Ascending aorta (tissue), 2 donors: ENCODE measurements around the gene ZNF587. TPM values are rescaled to one million over a fixed set of nuclear protein-coding genes. Genes with fewer than 3 reads are reported as not detected.
A peak's percentile ranks its signal among the peaks of the same experiment; 100 is the strongest.
"Not testable (repeated sequence)": the region's sequence is repeated elsewhere in the genome, so short reads cannot be mapped to it uniquely, and the experiment has no call there.

Experiments
- DNase-seq, 2 donors: peaks; one replicate each; pipeline ENCODE4 v3.0.0-alpha.2; 2019; ENCODE audit warnings: low spot score in 2 of 2
- H3K27ac ChIP-seq, 2 donors: fragments of 200-600 bp; sonication (generic); one replicate each; pipeline ENCODE4 v1.5.1; 2016 to 2017; ENCODE audit warnings: mild to moderate bottlenecking in 1 of 2
- H3K27me3 ChIP-seq: fragments of 200-600 bp; sonication (generic); one replicate; pipeline ENCODE4 v1.5.1; 2017
- H3K36me3 ChIP-seq, 2 donors: fragments of 200-600 bp; sonication (generic); one replicate each; pipeline ENCODE4 v1.5.1; 2016
- H3K4me1 ChIP-seq, 2 donors: fragments of 200-600 bp; sonication (generic); one replicate each; pipeline ENCODE4 v1.5.1; 2016 to 2017; ENCODE audit warnings: mild to moderate bottlenecking in 1 of 2
- H3K4me3 ChIP-seq, 2 donors: fragments of 200-600 bp; sonication (generic); one replicate each; pipeline ENCODE4 v1.5.1; 2016 to 2017; ENCODE audit warnings: mild to moderate bottlenecking in 1 of 2
- H3K9me3 ChIP-seq, 2 donors: fragments of 200-600 bp; sonication (generic); one replicate each; pipeline ENCODE4 v1.5.1; 2016
- CTCF ChIP-seq, 3 experiments: fragments of 200-600 bp in 2 of 3; fragments of 450-650 bp in 1 of 3; sonication (generic) in 2 of 3; IDR thresholded peaks; one replicate each; pipeline ENCODE4 v1.5.1; 2016 to 2019; ENCODE audit warnings: antibody characterized with exemption in 3 of 3, mild to moderate bottlenecking in 1 of 3, moderate library complexity in 1 of 3
- intact Hi-C: fragments of 100-400 bp; cut with DNase I; formaldehyde crosslinking; loops from one replicate; pipeline ENCODE4 v1.15.1; 2023
- total RNA-seq: library from RNA; depleted of rRNA; stranded (reverse); fragments of >200 nt; gene quantifications from one replicate; pipeline ENCODE4 v1.1.0, GENCODE V29; 2016

The ZNF587 gene
- 12.9 TPM for total RNA-seq

DNA sequence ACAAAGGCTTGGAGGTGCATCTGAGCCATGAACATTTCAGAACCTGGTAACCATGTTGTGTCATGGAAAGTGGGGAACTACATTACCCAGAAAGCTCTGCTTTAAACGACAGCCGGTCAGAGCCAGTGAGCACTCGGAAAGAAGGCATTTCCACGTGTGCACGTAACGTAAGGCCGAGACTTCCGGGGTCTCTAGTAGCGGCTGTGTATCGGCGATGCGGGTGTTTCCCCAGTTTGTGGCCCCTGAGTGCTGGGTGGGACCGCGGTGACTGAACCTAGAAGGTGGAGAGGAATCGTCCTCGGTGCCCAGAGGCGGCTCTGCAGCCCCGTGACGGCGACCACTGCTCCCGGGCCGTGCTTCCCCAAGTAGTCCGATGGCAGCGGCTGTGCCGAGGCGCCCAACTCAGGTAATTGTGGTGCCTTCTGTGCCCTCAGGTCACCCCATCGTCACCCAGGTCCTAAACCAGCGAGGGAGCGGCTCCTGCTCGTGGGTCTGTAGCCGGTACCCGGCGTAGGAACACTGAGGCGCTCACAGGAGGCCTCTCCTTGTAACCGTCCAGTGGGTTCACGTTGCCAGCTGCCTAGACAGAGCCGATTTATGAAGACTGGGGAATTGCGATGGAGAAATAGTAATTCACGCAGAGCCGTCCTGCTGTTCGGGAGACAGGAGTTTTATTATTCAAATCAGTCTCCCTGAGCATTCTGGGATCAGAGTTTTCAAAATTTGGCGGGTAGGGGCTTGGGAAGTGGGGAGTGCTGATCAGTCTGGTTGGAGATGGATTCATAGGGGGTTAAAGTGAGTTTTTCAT, at the start of gene ZNF587:
TSS of gene ZNF587 (plus strand) at position 194 of the 808 bp plus-strand sequence. CDS start at position 374, 180 bp downstream.
- H3K27me3 ChIP-seq, intact Hi-C loops, H3K4me1 ChIP-seq: not testable (repeated sequence)
- H3K4me3 ChIP-seq, result peak within 1 kb of the TSS; percentile 63 to 79
- peak within 1 kb of the TSS; percentile 2 to 55 for H3K27ac ChIP-seq
- H3K9me3 ChIP-seq, result peaks cover 0 to 61% of the 10 kb centered on the region in 2 donors
- DNase-seq, result peak; percentile 41 to 72
- peaks cover 13 to 40% of the 10 kb centered on the region in 2 donors for H3K36me3 ChIP-seq

DNA sequence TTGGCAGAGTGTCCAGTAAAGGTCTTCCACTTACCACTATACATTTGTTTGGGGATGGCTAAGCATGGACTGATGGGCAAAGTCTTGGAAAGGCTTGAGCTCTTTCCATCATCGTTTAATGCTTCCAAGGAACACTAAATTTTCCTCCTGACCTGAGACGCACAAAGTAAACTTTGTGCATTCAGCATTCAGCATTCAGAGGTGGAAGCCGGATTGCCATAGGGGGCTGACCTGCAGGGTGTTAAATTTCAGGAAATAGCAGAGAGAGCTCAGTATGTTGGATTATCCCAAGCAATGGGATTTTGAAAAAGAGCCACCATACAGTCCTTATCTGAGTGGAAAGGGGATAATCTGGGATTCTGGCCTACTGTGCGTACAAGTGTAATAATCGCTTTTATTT, 49.0 kb upstream of the ZNF587 start:
- intact Hi-C loops, result no loop called here
- Histone ChIP-seq H3K27ac (no peak overlapping the region), H3K9me3 (peaks cover 0 to 25% of the 10 kb centered on the region in 2 donors), H3K27me3 (no peaks in the 10 kb centered on the region), H3K36me3 (peaks cover 0 to 5% of the 10 kb centered on the region in 2 donors), H3K4me1 (peaks cover 0 to 4% of the 10 kb centered on the region in 2 donors), H3K4me3 (no peak overlapping the region)
- TF ChIP-seq CTCF (IDR thresholded peaks at IDR 0.05), result no peak
- DNase-seq, result no peak

DNA sequence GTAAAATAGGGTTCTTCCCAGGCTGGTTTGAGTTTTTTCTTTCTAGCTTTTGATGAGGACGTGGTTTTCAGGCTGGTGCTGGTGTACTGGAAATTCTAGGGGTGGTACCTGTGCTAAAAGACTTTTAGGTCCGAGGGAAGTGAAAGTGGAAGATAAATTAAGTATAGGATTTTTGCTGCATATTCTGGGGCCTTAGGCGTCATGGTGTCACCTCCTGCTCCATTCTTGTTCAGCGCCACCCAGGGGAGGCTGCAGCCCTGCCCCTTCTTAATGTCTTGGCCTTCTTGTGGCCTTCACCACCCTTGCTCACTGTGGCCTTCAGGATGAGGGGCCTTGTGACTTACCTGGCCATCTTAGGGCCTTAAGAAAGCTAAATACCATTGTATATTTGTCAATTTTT, 47.4 kb upstream of the ZNF587 start:
- peaks cover 0 to 21% of the 10 kb centered on the region in 2 donors for H3K9me3 ChIP-seq
- DNase-seq, result no peak
- H3K4me3 ChIP-seq, result no peak overlapping the region
- H3K27me3 ChIP-seq, result no peaks in the 10 kb centered on the region
- H3K27ac ChIP-seq, result no peak overlapping the region
- intact Hi-C loops, result no loop called here
- H3K36me3 ChIP-seq, result no peaks in the 10 kb centered on the region
- TF ChIP-seq CTCF (IDR thresholded peaks at IDR 0.05), result no peak
- peaks cover 0 to 4% of the 10 kb centered on the region in 2 donors for H3K4me1 ChIP-seq

GRCh38 chr19:57803265-57803593, 46.4 kb upstream of the ZNF587 start:
- H3K4me3 ChIP-seq, result peak overlapping the region; percentile 54 to 76
- H3K27ac ChIP-seq, result peak overlapping the region; percentile 82 to 84
- no peak for DNase-seq
- intact Hi-C loops, result no loop called here
- peaks cover 3 to 8% of the 10 kb centered on the region in 2 donors for H3K36me3 ChIP-seq
- H3K9me3 ChIP-seq, result peaks cover 0 to 18% of the 10 kb centered on the region in 2 donors
- no peaks in the 10 kb centered on the region for H3K27me3 ChIP-seq
- peaks cover 0 to 4% of the 10 kb centered on the region in 2 donors for H3K4me1 ChIP-seq
- no peak for TF ChIP-seq CTCF (IDR thresholded peaks at IDR 0.05)

GRCh38 chr19:57803594-57804325, 45.9 kb upstream of the ZNF587 start:
- H3K27ac ChIP-seq, result peak overlapping the region; percentile 82 to 84
- TF ChIP-seq CTCF (IDR thresholded peaks at IDR 0.05), result no peak
- H3K4me3 ChIP-seq, result peak overlapping the region; percentile 54 to 76
- peaks cover 0 to 18% of the 10 kb centered on the region in 2 donors for H3K9me3 ChIP-seq
- H3K4me1 ChIP-seq, result peaks cover 0 to 4% of the 10 kb centered on the region in 2 donors
- no peaks in the 10 kb centered on the region for H3K27me3 ChIP-seq
- intact Hi-C loops, result no loop called here
- peaks cover 3 to 13% of the 10 kb centered on the region in 2 donors for H3K36me3 ChIP-seq
- DNase-seq, result no peak

DNA sequence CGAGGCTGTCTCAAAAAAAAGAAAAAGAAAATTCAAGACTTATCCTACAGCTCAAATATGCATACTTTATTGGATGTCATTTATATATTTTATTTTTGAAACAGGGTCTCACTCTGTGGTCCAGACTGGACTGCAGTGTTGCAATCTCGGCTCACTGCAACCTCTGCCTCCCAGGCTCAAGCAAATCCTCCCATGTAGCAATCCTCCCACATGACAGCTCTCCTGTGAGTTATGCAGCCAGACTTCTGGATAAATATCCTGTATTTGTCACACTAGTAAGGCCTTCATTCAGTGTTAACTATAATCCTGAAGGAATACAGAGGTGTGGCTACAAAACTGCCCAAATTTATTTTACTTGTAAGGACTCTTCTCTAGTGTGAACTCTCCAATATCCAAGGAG, 42.1 kb upstream of the ZNF587 start:
- TF ChIP-seq CTCF (IDR thresholded peaks at IDR 0.05), result no peak
- intact Hi-C loops, result no loop called here
- H3K27me3 ChIP-seq, result no peaks in the 10 kb centered on the region
- peaks cover 12 to 31% of the 10 kb centered on the region in 2 donors for H3K36me3 ChIP-seq
- H3K4me1 ChIP-seq, result peaks cover 0 to 4% of the 10 kb centered on the region in 2 donors
- no peak for DNase-seq
- no peak overlapping the region for H3K4me3 ChIP-seq
- no peak overlapping the region for H3K27ac ChIP-seq
- peaks cover 0 to 2% of the 10 kb centered on the region in 2 donors for H3K9me3 ChIP-seq

- H3K4me1 ChIP-seq, DNase-seq, H3K27me3 ChIP-seq, H3K9me3 ChIP-seq, H3K27ac ChIP-seq, H3K4me3 ChIP-seq: not testable (repeated sequence)
- peaks cover 12 to 31% of the 10 kb centered on the region in 2 donors for H3K36me3 ChIP-seq
- intact Hi-C loops, result loop anchor here (5.0 kb wide), 2 partner anchors 63 to 1213 kb away; partner anchors contain the start of genes ZNF71 and ZNF776
These were observed 39.0 kb upstream of the ZNF587 start for GRCh38 chr19:57810410-57811295.
